Spleen (tissue), 7 donors: ENCODE data around the gene CDK18.

Source experiments
- POLR2AphosphoS5 ChIP-seq, 3 donors: sonication (generic); formaldehyde crosslinking; IDR thresholded peaks; one replicate each; pipeline ENCODE4 v1.5.1; 2017; ENCODE audit warnings: antibody characterized with exemption in 3 of 3
- TF ChIP-seq, protein P1 (sequence below), 11 experiments: fragments of 200-600 bp in 7 of 11; fragments of 450-650 bp in 4 of 11; sonication (generic) in 4 of 11; IDR thresholded peaks in 8 of 11; conservative IDR thresholded peaks in 3 of 11; 1 replicate in 7 of 11; 2 replicates in 4 of 11; pipeline versions ENCODE4 v1.4.0 to v1.8.0; 2016 to 2021; ENCODE audit warnings: antibody characterized with exemption in 11 of 11, inconsistent platforms in 4 of 11, mild to moderate bottlenecking in 1 of 11
- donor health status: DM: no; HTN: no; CAD: no; lungs with moderate emphysema.
- donor health status: DM: no; HTN: no; CAD: no.
- donor health status: DM: no; HTN: no; CAD: no.

DNA sequence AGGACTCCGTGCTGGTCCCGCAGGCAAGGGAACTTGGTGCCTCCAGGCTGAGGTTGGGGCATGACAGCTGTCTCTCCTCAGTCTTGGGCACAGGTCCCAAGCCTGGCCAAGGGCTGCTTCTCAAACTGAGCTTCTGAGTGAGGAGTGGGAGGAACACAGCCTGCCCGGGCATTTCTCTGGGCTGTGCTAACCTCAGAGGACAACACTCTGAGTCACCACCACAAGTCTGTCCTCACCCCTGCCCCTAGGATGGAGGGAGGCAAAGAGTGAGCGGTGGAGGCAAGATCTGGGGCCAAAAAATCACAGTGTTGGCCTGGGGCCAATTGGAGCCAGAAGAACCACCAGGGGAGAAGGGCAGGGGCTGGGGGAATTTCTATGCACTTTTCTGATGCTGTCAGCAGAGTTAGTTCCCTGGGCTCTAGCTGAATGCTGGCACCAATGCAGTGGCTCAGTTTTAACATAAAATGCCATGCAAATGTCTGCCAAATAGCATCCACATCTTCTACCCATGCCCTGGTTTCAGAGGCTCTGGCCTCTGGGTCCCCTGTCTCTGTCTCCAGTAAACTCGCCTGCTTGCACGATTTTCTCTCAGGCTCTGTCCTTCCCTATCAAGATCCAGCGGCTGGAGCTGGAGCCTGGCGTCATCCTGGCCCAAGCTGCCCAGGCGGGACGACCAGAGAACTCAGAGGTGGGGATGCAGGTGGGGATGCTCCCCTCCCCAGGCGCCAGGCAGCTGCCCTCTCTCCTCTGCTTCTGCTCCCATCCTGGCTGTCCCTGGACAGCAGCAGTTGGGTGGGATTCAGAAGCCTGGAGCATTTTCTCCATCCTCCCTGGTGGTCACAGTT lies 11.0 kb upstream of the CDK18 start:
- TF ChIP-seq, protein P1, sequence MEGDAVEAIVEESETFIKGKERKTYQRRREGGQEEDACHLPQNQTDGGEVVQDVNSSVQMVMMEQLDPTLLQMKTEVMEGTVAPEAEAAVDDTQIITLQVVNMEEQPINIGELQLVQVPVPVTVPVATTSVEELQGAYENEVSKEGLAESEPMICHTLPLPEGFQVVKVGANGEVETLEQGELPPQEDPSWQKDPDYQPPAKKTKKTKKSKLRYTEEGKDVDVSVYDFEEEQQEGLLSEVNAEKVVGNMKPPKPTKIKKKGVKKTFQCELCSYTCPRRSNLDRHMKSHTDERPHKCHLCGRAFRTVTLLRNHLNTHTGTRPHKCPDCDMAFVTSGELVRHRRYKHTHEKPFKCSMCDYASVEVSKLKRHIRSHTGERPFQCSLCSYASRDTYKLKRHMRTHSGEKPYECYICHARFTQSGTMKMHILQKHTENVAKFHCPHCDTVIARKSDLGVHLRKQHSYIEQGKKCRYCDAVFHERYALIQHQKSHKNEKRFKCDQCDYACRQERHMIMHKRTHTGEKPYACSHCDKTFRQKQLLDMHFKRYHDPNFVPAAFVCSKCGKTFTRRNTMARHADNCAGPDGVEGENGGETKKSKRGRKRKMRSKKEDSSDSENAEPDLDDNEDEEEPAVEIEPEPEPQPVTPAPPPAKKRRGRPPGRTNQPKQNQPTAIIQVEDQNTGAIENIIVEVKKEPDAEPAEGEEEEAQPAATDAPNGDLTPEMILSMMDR (IDR thresholded peaks at IDR 0.05 in 8 of 11, conservative IDR thresholded peaks at IDR 0.05 in 3 of 11), result no peak
- TF ChIP-seq POLR2AphosphoS5 (IDR thresholded peaks at IDR 0.05), result peak; percentile 32 to 68 (median 67)
